HG03571 (cell line): ENCODE results near the gene ZNF711.
"Not testable (repeated sequence)": the region's sequence is repeated elsewhere in the genome, so short reads cannot be mapped to it uniquely, and the experiment has no call there.

Experiments
- ATAC-seq: cut with Tn5 transposase; IDR thresholded peaks from one replicate; pipeline ENCODE4 v1.9.1; 2021; ENCODE audit not compliant: unreplicated experiment

ZNF711 gene

DNA sequence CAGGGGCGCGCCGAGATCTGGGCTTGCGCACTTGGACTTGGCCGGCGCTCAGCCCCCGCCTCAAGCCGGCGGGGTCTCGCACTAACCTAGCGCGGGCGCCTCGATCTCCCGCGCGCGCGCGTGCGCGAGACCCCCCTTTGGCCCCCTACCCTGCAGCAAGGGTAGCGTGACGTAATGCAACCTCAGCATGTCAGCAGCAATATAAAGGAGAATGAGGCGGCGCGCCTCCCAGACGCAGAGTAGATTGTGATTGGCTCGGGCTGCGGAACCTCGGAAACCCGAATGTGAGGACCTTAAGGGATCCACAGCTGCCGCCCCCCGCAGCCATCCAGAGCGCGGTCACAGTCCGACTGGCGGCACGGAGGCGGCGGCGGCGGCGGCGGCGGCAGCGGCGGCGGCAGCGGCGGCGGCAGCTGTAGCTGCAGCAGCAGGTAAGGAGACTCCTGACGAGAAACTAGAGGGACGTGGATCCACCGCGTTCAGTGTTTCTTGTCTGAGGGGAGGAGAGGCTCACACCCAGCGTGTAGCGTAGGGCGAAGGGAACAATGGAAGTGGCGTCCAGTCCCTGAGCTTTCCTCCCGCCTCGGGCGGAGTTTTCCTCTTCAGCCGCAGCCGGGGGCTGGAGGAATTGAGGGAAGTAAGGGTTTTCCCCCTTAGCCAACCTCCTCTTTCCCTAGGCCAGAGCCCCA is at the start of gene ZNF711, which contains the start of gene SATL1:
Gene ZNF711, plus strand, starts transcription at position 231 of the 689 bp plus-strand sequence. CDS start 3,582 bp downstream, outside the sequence.
Gene SATL1, minus strand, starts transcription at position 19 of the 689 bp plus-strand sequence. CDS start 134,811 bp downstream, outside the sequence.
- no peak for ATAC-seq

DNA sequence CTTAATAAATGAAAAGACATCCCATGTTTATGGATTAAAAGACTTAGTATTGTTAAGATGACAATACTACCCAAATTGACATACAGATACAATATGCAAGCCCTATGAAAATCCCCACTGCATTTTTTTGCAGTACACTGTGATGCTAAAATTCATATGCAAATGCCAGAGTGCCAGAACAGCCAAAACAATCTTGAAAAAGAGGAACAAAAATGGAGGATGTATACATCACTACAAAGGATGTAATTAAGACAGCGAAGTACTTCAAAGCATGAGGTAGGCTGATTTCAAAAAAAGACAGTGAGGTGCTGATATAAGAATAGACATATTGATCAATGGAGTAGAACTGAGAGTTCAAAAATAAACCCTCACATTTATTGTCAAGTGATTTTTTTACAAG is 47.5 kb upstream of the ZNF711 start:
- ATAC-seq = no peak

DNA sequence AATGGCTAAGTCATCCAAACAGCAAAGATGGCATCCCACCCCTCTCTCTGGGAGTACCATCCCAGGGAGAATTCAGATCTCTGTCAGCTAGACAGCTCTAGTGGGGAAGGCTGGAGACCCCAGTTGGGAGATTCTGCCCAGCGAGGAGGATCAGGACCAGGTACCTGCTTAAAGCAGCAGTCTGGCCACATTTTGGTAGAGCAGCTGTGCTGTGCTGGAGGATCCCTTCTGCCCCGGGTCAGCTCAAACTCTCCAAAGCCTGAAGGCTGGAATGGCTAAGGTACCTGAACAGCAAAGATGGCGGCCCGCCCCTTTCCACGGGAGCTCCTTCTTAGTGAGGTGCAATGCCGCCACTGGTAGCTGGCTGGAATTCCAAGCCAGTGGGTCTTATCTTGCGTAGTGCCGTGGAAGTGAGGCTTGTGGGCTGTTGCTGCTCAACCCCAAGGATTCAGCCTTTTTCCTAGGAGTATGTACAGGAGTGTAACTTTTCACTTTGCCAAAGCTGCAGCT is 40.3 kb upstream of the ZNF711 start:
- no peak for ATAC-seq

DNA sequence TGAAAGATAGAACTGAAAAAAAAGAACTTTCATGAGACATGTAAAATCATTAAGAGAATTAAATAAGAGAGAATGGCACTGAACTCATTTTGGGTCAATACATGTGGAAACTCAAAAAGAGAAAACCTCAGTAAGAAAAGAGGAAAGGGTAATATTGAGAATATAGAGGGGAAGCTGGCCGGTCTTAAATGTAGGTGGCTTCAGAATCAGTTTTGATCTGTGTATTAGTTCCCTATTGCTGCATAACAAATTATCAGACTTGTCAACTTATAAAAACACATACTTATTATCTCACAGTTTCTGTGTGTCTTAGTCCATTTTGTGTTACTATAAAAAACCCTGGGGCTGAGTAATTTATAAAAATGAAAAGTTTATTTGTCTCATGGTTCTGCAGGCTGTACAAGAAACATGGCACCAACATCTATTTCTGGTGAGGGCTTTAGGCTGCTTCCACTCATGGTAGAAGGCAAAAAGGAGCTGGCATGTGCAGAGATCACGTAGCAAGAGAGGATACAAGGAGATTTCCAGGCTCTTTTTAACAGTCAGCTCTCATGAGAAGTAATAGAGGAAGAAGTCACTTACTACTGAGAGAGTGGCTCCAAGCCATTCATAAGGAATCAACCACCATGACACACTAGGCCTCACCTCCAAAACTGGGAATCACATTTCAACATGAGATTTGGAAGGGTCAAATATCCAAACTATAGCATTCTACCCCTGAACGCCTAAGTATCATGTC is 29.8 kb upstream of the ZNF711 start:
- ATAC-seq = no peak

DNA sequence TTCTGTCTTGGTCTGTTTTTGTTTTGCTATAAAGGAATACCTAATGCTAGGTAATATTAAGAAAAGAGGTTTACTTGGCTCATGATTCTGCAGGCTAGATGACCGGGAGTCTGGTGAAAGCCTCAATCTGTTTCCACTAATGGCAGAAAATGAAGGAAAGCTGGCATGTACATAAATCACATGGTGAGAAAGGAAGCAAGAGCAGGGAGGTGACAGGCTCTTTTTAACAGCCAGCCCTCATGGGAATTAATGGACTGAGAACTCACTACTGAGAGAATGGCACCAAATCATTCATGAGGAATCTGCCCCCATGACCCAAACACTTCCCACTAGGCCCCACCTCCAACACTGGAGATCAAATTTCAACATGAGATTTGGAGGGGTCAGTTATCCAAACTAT is 27.8 kb upstream of the ZNF711 start:
- ATAC-seq = no peak

DNA sequence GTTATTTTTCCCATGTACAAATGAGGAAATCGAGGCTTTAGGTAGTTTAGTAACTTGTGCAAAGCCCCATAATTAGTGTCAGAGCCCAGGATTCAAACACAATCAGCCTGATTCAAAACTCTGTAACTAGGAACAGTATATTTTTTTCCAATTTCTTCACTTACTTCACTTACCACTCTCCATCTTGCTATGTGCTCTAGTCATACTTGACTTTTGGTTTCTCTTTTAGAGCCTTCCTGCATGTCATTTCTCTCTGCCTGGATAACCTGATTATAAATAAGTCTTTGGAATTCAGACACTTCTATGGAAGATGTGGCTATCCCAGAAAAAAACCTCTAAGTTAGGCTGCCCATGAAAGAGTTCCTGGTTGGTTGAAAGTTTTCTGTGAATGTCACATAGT is 22.4 kb upstream of the ZNF711 start:
- ATAC-seq = no peak

DNA sequence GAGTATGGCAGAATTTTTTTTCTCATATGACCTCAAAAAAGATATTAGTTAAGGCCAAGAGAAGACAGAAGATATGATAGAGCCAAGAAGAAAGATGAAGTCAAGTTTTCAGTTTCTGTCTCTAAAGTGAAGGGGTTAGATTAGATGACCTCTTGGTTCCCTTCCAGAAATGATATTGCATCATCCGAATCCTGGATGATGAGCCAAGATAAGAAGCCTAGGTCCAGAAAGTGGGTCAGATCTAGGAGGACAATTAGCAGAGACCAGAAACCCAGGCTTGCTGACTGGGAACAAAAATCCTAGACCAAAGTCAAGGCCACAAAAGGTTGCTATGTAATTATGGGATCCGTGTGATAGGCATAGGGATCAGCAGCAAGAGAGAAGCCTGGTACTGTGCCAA is 20.4 kb upstream of the ZNF711 start:
- ATAC-seq = no peak

DNA sequence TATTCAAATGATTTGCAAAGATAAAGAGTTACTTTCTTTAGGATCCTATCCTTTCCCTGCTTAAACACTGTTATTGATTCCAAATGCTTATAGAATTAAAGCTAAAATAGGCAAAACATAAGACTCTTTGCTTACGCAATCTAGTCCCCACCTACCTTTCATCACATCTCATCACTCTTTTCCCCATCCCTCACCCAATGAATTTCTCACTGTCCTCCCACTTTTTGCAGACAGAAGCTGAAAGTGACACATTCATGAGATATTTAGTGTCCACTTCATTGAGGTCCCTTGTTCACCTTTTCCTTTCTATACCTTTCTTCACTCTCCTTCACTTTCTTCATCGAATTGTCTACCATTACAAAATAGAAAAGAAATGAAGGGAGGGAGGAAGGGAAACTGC is 636 bp upstream of the ZNF711 start:
- no peak for ATAC-seq

DNA sequence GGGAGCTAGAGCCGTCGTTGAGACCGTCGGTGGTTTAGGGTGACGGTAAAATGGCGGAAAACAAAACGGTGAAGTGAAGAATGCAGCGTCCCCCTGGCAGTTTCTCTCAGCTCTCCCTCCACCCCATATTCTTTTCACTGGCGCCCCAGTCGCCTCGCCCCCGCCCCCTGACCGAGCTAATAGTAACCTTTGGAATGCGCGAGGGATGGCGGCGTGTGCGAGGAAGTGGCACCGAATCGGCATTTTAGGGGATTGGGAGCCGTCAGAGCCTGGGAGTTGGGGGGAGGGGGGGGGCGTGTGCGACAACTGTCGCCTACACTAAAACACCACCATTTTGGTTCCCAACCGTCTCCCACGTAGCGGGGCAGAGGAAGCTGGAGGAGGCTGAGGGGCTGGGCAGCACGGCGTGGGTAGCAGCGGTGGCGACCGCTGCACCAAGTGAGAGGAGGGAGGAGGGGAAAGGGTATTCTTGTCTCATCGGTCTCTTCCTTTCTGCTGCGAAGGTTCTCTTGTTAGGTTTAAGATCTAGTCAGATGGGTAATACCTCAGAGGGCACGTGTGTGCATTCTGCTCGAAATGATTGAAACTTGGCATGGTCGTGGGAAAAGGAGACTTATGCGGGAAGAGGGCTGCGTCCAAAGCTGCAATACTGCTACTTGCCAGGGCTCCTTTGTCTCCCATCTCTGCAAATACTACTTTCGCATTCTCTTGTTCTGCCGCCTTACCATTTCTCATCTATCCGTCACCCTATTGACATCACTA is 840 bp downstream of the ZNF711 start:
- ATAC-seq = no peak

DNA sequence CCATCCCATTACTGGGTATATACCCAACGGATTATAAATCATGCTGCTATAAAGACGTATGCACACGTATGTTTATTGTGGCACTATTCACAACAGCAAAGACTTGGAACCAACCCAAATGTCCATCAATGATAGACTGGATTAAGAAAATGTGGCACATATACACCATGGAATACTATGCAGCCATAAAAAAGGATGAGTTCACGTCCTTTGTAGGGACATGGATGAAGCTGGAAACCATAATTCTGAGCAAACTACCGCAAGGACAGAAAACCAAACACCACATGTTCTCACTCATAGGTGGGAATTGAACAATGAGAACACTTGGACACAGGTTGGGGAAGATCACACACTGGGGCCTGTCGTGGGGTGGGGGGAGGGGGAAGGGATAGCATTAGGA is 41.5 kb downstream of the ZNF711 start:
- ATAC-seq = not testable (repeated sequence)

DNA sequence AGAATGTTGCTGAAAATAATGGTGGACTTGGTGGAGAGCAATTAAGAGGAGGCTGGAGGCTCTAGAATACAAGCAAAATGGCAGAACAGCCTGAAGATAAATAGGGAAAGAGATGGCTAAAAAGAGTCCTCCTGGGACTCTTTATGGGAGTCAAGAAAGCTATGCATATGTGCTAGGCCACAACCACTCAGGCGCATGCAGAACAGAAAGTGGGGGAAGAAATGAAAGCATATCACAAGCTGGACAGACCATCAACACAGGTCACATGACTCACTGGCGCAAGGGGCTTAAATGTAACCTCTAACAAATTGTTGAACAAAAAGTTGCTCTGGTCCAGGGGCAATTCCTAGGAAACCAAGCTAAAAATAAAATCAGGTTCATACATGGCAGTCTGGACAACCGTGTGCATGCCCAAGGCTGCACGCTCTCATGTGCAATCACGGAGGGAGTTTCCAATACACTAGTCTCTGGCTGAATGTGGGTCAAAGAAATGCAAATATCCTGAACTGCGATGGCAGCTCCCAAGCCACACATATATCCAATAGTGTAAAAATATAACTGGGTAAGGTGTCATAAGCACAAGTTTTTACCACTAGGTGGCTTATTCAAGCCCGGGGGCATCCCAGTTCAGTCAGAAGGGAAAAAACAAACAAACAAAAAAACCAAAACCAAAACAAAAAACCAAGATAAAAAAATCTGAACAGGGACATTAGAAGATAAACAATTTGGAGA is 45.4 kb downstream of the ZNF711 start:
- ATAC-seq = no peak

DNA sequence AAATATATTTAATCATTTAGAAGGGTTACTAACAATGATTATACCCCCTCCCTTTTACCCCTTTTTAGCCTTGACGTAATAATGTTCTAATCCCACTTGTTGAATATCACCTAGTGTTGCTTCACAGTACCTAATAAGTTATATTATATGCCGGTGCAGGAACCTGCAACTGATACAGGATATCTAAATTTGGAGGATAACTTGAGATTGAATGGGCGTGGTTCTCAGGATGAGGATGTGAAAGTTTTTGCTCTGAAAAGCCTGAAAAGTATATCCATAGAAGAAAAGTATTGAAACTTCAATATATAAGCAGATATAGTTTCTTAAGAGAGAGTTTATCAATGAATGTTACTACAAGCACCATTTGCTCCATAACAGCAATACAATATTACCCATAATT is 59.8 kb downstream of the ZNF711 start:
- peak; percentile 51 for ATAC-seq

DNA sequence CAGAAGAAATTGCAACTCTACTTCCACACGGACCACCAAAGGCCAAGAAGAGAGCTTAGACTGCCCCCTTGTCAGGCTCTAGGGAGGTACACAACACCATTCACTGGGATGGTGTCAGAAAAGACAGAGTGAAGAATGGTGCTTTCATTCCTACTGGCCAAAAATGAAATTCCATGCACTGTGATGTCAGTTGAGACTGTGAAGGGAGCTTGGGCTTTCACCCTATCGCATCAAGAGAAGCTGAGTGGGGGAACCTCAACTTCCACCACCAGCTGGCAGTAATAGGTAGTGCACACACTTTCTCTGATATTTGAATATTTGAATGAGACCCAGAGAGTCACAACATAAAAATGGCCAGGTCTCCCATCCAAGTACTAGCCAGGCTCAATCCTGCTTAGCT is 65.9 kb downstream of the ZNF711 start:
- ATAC-seq = no peak

DNA sequence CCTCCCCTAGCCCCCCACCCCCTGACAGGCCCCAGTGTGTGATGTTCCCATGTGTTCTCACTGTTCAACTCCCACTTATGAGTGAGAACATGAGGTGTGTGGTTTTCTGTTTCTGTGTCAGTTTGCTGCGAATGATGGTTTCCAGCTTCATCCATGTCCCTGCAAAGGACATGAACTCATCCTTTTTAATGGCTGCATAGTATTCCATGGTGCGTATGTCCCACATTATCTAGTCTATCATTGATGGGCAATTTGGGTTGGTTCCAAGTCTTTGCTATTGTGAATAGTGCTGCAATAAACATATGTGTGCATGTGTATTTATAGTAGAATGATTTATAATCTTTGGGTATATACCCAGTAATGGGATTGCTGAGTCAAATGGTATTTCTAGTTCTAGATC is 67.6 kb downstream of the ZNF711 start:
- not testable (repeated sequence) for ATAC-seq
